ENCODE data around the gene PRKCE.
"Not testable (repeated sequence)": the region's sequence is repeated elsewhere in the genome, so short reads cannot be mapped to it uniquely, and the experiment has no call there.

The PRKCE gene

DNA sequence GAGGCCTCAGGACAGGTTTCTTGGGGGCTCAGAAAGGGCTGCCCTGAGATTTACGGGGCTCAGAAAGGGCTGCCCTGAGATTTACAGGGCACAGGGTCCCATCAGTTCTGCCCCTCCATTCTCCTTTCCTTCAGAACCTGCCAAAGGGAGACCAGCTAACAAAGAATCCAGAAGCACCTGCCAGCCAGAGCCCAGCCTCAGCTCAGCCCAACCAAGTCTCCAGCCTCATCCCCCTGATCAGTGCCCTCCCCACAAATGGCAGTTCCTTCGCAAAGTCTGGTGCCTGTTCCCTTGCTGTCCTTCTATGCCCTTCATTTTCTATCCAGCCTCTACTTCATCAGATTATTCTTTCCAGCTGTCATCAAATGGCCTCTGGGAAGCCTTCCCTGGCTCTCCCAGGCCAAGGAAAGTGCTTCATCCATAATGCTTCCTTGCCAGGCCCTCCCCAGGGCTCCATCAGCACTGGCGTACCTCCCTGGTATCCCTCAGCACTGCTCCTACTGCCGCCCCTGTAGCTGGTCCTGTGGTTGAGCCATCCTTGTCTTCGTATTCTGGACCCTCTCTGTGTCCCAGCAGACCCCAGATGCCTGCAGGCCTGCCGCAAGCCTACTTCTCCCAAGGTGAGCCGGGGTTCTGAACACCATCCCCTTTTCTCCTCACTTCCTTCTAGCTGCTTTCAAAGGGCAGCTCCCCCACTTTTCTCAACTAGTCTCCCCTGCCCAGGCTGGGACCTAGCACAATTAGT, 549.6 kb downstream of the PRKCE start:
- Histone ChIP-seq H3K27me3 (ENCODE audit: insufficient read depth, insufficient read length) (no peaks in the 10 kb centered on the region), H3K9me3 (ENCODE audit: insufficient read depth, low read length) (peaks cover 13% of the 10 kb centered on the region; the same call in 1 of the 2 replicates), H3K36me3 (ENCODE audit: insufficient read depth, insufficient read length, low read length) (no peaks in the 10 kb centered on the region), H3K4me3 (ENCODE audit: insufficient read length, low read depth) (no peak overlapping the region), H3K9ac (ENCODE audit: insufficient read length, low read depth) (no peak overlapping the region), H3K4me1 (ENCODE audit: insufficient read depth, insufficient read length) (no peaks in the 10 kb centered on the region)
- no peak for TF ChIP-seq YY1 (IDR thresholded peaks at IDR 0.05; ENCODE audit: insufficient read depth, insufficient read length)
- no peak for TF ChIP-seq ZNF274 (IDR thresholded peaks at IDR 0.05; ENCODE audit: low read depth, low read length)
- no peak for TF ChIP-seq SUZ12 (IDR thresholded peaks at IDR 0.05; ENCODE audit: extremely low read depth, insufficient read depth, insufficient read length)
- no peak for DNase-seq (ENCODE audit: low read depth, low spot score)

DNA sequence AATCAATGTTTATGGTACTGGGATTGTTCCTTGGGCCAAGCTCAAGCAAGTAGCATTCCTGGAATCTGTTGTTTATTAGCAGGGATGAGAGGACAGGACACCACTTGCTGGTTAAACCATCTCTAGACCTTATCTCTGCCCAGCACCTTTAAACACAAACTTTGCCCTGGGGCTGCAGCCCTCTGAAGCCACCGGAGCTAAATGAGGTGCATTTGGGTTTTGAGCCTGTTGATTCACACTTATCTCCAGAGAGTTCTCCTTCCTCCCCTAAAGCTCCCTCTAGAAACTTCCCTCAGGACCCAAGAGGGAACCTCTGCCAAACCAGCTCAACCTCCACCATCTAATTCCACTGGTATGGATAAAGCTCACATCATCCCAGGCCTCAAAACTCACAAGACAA, 551.0 kb downstream of the PRKCE start:
- no peak for DNase-seq (ENCODE audit: low read depth, low spot score)
- no peak overlapping the region for H3K9ac ChIP-seq (ENCODE audit: insufficient read length, low read depth)
- peaks cover 13% of the 10 kb centered on the region; the same call in 1 of the 2 replicates for H3K9me3 ChIP-seq (ENCODE audit: insufficient read depth, low read length)
- no peak for TF ChIP-seq YY1 (IDR thresholded peaks at IDR 0.05; ENCODE audit: insufficient read depth, insufficient read length)
- no peak for TF ChIP-seq SUZ12 (IDR thresholded peaks at IDR 0.05; ENCODE audit: extremely low read depth, insufficient read depth, insufficient read length)
- TF ChIP-seq ZNF274 (IDR thresholded peaks at IDR 0.05; ENCODE audit: low read depth, low read length) = no peak
- H3K36me3 ChIP-seq (ENCODE audit: insufficient read depth, insufficient read length, low read length) = no peaks in the 10 kb centered on the region
- H3K4me3 ChIP-seq (ENCODE audit: insufficient read length, low read depth) = no peak overlapping the region
- no peaks in the 10 kb centered on the region for H3K27me3 ChIP-seq (ENCODE audit: insufficient read depth, insufficient read length)
- H3K4me1 ChIP-seq (ENCODE audit: insufficient read depth, insufficient read length) = no peaks in the 10 kb centered on the region

DNA sequence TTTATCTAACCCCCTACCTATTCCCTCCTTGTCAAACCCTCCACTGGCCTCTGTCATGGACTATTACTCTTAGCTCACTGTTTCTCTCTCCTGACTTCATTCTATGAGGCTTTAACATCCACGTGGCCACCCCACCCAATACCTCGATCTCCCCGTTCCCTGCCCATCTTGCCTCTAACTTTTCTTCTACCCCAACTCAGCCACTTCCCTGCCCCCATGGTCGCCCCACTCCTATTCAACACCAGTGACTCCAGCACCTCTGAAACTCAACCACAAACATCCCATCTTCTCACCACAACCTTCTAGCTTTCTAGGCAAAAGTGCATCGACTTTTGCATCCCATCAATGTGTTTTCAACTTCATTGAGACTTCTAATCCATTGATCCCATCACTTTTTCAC, 551.5 kb downstream of the PRKCE start:
- Histone ChIP-seq H3K9ac (ENCODE audit: insufficient read length, low read depth) (no peak overlapping the region), H3K36me3 (ENCODE audit: insufficient read depth, insufficient read length, low read length) (no peaks in the 10 kb centered on the region), H3K4me1 (ENCODE audit: insufficient read depth, insufficient read length) (no peaks in the 10 kb centered on the region), H3K9me3 (ENCODE audit: insufficient read depth, low read length) (peaks cover 13% of the 10 kb centered on the region; the same call in 1 of the 2 replicates), H3K27me3 (ENCODE audit: insufficient read depth, insufficient read length) (no peaks in the 10 kb centered on the region), H3K4me3 (ENCODE audit: insufficient read length, low read depth) (no peak overlapping the region)
- no peak for TF ChIP-seq ZNF274 (IDR thresholded peaks at IDR 0.05; ENCODE audit: low read depth, low read length)
- no peak for TF ChIP-seq SUZ12 (IDR thresholded peaks at IDR 0.05; ENCODE audit: extremely low read depth, insufficient read depth, insufficient read length)
- no peak for TF ChIP-seq YY1 (IDR thresholded peaks at IDR 0.05; ENCODE audit: insufficient read depth, insufficient read length)
- DNase-seq (ENCODE audit: low read depth, low spot score) = no peak

DNA sequence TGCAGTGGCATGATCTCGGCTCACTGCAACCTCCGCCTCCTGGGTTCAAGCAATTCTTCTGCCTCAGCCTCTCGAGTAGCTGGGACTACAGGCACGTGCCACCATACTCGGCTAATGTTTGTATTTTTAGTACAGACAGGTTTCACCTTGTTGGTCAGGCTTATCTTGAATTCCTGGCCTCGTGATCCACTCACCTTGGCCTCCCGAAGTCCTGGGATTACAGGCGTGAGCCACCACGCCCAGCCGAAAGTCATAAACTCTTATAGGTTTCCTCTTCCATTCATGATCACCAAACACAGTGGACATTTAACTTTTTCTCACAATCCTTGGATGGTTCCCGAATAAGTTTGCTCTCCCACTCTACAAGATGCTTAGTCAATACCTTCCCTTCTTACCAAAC, 552.2 kb downstream of the PRKCE start:
- peaks cover 17% of the 10 kb centered on the region for H3K9me3 ChIP-seq (ENCODE audit: insufficient read depth, low read length)
- not testable (repeated sequence) for H3K4me3 ChIP-seq (ENCODE audit: insufficient read length, low read depth); DNase-seq (ENCODE audit: low read depth, low spot score); H3K27me3 ChIP-seq (ENCODE audit: insufficient read depth, insufficient read length); H3K9ac ChIP-seq (ENCODE audit: insufficient read length, low read depth); H3K36me3 ChIP-seq (ENCODE audit: insufficient read depth, insufficient read length, low read length); H3K4me1 ChIP-seq (ENCODE audit: insufficient read depth, insufficient read length)

DNA sequence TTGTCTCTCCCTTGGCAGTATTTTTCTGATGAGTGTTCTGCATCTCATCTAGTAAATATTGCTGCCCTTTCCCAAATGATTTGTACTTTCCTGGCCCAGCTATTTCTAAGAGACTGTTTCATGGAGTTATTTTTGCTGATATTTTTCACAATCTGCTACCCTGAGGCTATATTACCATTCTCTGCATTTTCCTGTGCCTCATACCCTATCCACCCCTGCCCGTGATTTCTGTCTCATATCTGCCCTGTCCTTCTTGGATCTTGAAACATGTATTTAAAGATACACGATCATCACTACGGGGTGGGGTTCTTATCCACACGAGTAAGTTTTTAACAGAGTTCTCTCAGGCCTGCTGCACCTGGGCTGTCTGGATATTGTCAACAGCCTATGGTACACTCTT, 556.1 kb downstream of the PRKCE start:
- TF ChIP-seq ZNF274 (IDR thresholded peaks at IDR 0.05; ENCODE audit: low read depth, low read length) = no peak
- TF ChIP-seq YY1 (IDR thresholded peaks at IDR 0.05; ENCODE audit: insufficient read depth, insufficient read length) = no peak
- no peak for TF ChIP-seq SUZ12 (IDR thresholded peaks at IDR 0.05; ENCODE audit: extremely low read depth, insufficient read depth, insufficient read length)
- no peak overlapping the region for H3K4me3 ChIP-seq (ENCODE audit: insufficient read length, low read depth)
- no peaks in the 10 kb centered on the region for H3K36me3 ChIP-seq (ENCODE audit: insufficient read depth, insufficient read length, low read length)
- H3K9me3 ChIP-seq (ENCODE audit: insufficient read depth, low read length) = peaks cover 14% of the 10 kb centered on the region
- H3K9ac ChIP-seq (ENCODE audit: insufficient read length, low read depth) = no peak overlapping the region
- DNase-seq (ENCODE audit: low read depth, low spot score) = no peak
- H3K27me3 ChIP-seq (ENCODE audit: insufficient read depth, insufficient read length) = no peaks in the 10 kb centered on the region
- H3K4me1 ChIP-seq (ENCODE audit: insufficient read depth, insufficient read length) = no peaks in the 10 kb centered on the region

DNA sequence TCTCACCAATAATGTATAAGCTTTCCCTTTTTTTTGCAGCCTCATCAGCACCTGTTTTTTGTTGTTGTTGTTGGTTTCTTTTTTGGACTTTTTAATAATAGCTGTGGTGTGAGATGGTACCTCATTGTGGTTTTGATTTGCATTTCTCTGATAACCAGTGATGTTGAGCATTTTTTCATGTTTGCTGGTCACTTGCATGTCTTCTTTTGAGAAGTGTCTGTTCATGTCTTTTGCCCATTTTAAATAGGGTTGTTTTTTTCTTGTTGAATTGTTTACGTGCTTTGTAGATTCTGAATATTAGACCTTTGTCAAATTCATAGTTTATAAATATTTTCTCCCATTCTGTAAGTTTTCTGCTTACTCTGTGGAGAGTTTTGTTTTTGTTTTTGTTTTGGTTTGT, 557.3 kb downstream of the PRKCE start:
- Histone ChIP-seq H3K9ac (ENCODE audit: insufficient read length, low read depth) (no peak overlapping the region), H3K4me3 (ENCODE audit: insufficient read length, low read depth) (no peak overlapping the region), H3K9me3 (ENCODE audit: insufficient read depth, low read length) (peaks cover 14% of the 10 kb centered on the region), H3K27me3 (ENCODE audit: insufficient read depth, insufficient read length) (no peaks in the 10 kb centered on the region), H3K4me1 (ENCODE audit: insufficient read depth, insufficient read length) (no peaks in the 10 kb centered on the region), H3K36me3 (ENCODE audit: insufficient read depth, insufficient read length, low read length) (no peaks in the 10 kb centered on the region)
- DNase-seq (ENCODE audit: low read depth, low spot score) = no peak
- TF ChIP-seq SUZ12 (IDR thresholded peaks at IDR 0.05; ENCODE audit: extremely low read depth, insufficient read depth, insufficient read length) = no peak
- no peak for TF ChIP-seq YY1 (IDR thresholded peaks at IDR 0.05; ENCODE audit: insufficient read depth, insufficient read length)
- TF ChIP-seq ZNF274 (IDR thresholded peaks at IDR 0.05; ENCODE audit: low read depth, low read length) = no peak

DNA sequence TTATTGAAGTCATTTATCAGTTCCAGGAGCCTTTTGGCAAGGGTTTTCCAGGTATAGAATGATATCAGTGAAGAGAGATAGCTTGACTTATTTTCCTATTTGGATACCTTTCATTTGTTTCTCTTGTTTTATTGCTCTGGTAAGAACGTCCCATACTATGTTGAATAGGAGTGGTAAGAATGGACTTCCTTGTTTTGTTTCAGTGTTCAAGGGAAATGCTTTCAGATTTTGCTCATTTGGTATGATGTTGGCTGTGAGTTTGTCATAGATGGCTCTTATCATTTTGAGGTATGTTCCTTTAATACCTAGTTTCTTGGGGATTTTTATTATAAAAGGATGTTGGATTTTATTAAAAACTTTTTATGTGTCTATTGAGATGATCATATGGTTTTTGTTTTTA, 558.6 kb downstream of the PRKCE start:
- H3K9ac ChIP-seq (ENCODE audit: insufficient read length, low read depth) = no peak overlapping the region
- DNase-seq (ENCODE audit: low read depth, low spot score) = no peak
- TF ChIP-seq SUZ12 (IDR thresholded peaks at IDR 0.05; ENCODE audit: extremely low read depth, insufficient read depth, insufficient read length) (no peak), ZNF274 (IDR thresholded peaks at IDR 0.05; ENCODE audit: low read depth, low read length) (no peak), YY1 (IDR thresholded peaks at IDR 0.05; ENCODE audit: insufficient read depth, insufficient read length) (no peak)
- H3K9me3 ChIP-seq (ENCODE audit: insufficient read depth, low read length) = peaks cover 14% of the 10 kb centered on the region
- H3K4me3 ChIP-seq (ENCODE audit: insufficient read length, low read depth) = no peak overlapping the region
- no peaks in the 10 kb centered on the region for H3K36me3 ChIP-seq (ENCODE audit: insufficient read depth, insufficient read length, low read length)
- H3K27me3 ChIP-seq (ENCODE audit: insufficient read depth, insufficient read length) = no peaks in the 10 kb centered on the region
- H3K4me1 ChIP-seq (ENCODE audit: insufficient read depth, insufficient read length) = no peaks in the 10 kb centered on the region

Data from NT2/D1 (cell line).